GM19455 (cell line): ENCODE measurements around the gene TFF3.

Source experiments
- ATAC-seq: cut with Tn5 transposase; IDR thresholded peaks from one replicate; pipeline ENCODE4 v1.9.1; 2021; ENCODE audit not compliant: unreplicated experiment

TFF3 gene

DNA sequence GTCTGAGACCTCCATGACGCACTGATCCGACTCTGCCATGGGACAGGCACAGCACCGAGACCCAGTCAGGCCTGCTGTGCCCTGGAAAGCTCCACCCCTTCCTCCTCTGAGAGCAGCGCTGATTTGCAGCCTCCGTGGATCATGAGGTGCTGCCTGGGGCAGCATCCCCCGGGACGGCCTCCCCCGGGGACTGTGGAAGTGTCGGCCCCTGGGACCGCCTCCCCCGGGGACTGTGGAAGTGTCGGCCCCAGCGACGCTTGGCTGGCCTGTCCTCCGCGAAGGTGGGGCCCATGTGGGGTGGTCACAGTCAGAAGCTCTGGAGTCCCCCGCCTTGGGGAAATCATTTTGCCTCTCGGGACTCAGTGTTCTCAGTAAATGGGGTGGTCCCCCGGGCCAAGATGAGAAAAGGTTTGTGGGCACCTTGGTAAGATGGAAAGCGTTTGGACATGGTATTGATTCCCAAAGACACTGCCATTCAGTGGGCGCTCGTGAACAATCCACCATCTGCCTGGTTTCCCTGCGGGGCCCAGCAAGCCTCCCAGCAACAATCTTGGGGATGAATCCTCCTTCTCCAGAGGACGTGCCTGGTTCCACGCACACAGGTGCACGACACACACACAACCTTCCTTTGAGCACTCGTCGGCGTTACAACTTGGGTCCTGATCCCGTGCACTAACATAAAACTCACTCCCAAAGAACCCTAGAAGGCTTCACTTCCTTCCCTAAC lies 32.6 kb upstream of the TFF3 start:
- no peak for ATAC-seq

DNA sequence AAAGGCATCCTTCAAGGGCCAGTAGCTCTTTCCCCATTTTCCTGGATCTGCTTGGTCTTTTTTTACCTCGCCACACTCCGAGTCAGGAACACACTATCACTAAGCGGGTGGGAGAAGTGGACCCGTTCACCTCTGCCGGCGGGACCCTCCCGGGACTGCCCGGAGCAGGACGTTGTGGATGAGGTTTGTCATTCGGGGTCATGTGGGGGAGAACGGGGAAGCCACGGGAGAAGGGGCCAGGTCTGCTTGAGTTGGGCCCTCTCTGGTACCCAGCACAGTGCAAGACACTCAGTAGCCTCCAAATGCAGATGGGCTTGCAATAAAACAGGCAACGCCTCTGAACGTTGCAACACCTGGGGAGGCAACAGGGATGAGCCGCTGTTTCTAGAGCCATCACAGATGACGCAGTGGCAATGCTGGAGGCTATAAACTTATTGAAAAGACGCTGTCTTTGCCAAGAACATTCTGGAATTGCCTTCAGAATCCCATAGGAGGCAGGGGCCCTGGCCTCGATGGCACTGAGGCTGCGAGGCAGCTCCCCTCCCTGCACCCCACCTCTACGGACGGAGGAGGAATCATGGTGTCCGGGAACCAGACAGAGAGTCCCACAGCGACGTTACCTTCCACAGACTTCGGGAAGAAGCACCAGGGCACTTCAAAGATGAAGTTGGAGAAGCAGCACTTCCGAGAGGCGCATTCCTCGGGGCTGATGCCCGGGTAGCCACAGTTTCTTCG lies 31.8 kb upstream of the TFF3 start:
- ATAC-seq = no peak

DNA sequence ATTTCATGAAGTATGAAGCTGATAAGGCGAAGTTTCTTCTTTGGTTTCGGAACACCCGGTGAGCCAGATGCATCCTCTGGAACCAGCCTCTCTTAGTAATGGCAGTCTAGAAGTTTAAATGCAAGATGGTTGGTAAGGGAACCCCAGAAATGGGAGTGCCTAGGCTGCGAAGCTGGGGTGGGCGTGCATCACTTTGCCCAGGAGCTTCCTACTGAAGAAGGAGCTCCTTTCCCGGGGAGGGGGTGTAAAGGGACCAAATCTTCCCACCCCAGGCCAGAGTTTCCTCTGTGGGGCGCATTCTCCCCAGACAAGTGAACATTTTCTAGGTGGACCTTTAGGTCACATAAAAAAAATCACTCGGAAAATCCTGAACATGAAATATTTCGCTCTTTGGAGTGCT lies 31.2 kb upstream of the TFF3 start:
- ATAC-seq = no peak

DNA sequence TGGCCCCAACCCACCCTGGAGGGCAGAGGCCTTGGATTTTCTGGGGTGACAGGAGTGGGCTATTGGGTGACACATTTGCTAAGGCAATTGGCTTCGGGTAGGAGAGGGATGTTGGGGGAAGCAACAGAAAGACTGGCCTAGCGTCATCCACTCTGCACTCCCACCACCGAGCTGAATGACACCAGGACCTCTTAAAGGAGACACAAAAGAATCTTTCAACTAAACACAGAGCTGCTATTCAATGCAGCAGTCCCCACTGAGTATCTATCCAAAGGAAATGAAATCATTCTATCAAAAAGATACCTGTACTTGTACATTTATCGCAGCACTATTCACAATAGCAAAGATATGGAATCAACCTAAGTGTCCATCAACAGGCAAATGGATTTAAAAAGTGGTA lies 29.4 kb upstream of the TFF3 start:
- ATAC-seq = no peak

DNA sequence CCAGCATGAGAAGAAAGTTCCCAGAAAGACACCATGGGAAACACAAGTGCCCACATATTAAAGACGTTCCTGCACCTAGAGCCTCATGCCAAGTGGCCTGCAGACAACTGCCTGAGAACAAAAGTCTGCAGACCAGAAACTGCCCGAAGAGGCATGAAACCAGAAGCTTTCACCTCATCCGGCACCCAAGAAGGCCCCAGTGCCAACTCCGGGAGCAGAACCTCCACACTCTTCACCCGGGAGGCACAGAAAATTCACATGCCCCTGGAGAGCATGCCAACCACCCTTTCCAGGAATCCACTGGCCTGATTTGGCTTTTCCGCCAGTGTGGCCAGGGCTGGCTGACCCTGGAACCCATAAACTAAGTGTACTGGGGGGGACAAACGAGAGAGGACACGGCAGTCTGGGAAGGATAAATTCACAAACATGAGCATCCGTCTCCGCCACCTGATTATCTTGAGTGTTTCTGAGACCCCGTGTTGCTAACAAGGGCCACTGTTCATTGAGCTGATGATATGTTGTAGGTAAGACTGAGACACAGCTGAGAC lies 28.8 kb upstream of the TFF3 start:
- no peak for ATAC-seq

DNA sequence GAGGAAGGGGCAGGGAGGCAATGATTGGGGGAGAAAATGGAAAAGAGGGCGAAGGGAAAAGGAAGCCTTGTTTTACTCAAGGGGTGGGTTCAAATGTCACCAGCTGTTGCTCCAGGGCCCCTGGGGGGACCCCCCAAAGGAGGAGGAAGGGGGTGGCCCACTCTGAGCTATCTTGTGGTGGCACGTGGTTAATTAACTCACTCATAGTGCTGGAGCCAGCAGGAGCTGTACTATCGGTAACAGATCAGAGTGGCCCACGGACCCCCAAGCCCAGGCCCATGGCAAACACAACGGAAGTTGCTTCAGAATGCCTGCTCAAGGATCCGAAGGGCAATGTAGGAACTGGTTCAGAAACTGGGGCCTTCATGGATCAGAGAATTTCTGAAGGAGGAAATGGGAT lies 28.3 kb upstream of the TFF3 start:
- ATAC-seq = no peak

DNA sequence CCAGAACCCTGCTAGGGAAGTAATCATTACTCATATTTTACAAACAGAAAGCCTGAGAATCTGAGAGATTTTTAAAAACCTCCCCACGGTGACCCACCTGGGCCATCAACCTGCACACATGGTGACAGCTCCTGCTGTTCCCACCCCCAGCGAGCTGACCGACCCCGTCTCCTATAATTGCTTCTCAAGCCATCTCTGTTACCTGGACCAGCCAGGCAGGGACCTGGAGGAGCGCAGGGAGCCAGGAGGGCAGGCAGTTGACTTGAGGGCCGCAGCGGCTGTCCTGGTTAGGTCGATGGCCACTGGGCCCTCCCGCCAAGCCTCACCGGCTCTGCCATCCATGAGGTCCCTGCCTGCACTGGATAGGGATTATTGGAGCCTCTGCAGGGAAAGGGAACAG lies 27.9 kb upstream of the TFF3 start:
- no peak for ATAC-seq

DNA sequence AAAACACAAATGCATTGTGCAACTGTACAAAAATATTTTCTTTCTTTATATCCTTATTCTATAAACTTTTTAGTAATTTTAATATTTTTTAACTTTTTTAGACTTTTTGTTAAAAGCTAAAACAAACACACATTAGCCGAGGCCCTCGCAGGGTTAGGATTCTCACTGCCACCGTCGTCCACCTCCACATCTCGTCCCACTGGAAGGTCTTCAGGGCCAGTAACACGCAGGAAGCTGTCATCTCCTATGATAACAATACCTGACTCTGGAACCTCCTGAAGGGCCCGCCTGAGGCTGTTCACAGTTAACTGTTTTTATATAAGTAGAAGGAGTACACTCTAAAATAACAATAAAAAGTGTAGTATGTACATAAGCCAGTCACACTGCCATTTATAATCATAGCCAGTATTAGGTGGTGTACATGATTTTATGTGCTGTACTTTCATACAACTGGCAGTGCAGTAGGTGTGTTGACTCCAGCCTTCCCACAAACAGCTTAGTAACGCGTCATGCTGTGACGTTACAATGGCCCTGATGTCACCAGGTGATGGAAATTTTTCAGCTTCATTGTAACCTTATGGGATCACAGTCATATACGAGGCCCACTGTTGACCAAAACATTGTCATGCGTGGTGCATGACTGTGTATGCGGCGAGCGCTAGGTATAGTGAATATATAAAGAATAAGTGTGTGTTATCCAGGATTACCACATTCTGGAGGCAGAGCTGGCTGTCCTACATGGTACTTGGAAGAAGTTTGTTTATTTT lies 26.8 kb upstream of the TFF3 start:
- ATAC-seq = no peak

DNA sequence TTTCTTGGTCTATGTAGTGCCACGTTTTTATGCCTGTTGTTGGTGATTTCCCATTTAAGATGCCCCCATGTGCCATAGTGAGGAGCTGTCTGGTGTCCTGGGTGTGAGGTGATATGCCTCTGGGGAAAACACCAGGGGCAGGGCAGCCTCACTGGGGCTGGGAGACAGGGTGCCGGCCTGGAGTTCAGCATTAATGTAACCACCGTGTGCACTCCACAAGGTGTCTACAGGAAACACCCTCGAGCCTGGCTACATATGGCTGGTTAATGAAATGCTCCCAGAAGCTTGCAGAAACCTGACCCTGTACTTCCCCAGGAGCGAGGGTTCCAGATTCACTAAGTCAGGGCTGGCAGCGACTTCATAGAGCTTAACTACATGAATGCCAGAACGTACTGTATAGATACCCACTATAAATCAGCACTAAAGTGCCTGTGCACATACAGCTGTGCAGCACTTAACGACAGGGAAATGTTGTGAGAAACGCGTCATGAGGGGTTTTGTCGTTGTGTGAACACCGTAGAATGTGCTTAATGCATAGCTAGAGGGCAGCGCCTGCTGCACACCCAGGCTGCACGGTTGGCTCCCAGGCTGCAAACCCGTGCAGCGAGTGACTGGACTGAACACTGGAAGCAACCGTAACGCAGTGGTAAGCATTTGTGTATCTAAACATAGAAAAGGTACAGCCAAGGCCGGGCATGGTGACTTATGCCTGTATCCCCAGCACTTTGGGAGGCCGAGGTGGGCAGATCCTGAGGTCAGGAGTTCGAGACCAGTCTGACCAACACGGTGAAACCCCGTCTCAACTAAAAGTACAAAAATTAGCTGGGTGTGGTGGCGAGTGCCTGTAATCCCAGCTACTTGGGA lies 25.2 kb upstream of the TFF3 start:
- no peak for ATAC-seq

DNA sequence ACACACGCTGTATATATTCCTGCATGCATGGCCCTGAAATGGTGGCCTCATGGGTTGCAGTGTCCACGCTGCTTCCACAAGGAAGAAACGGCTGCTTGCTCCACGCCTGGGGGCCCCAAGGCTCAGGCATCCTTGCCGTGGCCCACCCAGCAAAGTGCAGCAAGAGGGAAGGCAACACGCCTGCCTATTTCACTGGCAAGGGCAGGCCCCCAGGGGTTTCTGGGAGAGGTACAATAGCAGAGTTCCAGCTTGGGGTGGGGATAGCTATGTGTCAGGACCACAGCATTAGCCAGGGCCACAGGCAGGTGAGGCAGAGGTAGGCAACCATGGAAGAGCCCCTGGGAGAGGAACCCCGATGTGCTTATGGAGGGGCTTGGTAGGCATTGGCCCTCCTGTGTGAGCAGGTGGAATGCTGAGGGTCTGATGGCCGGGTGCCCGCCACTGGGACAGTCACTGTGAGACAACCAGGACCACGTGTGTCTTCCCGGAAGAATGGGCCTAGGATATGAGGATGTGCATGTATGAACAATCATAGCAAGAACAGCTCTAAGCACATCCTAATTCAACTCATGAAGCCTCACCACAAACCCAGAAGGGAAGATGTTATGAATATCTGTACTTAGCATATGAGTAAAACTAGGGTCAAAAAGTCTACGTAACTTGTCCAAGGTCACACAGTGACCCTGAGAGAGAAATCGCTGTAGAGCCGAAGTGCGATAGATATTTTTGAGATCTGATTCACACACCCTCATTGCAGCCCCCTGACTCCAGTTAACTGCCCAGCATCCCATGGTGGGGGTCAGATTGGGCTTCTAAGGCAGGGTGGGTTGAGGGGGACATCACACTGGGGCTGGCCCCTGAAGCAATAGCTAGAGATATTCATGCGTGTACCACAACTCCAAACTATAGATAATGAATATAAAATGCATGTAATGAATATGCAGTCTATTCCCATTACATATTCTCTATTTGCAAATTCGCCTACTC lies 23.8 kb upstream of the TFF3 start:
- ATAC-seq = no peak

DNA sequence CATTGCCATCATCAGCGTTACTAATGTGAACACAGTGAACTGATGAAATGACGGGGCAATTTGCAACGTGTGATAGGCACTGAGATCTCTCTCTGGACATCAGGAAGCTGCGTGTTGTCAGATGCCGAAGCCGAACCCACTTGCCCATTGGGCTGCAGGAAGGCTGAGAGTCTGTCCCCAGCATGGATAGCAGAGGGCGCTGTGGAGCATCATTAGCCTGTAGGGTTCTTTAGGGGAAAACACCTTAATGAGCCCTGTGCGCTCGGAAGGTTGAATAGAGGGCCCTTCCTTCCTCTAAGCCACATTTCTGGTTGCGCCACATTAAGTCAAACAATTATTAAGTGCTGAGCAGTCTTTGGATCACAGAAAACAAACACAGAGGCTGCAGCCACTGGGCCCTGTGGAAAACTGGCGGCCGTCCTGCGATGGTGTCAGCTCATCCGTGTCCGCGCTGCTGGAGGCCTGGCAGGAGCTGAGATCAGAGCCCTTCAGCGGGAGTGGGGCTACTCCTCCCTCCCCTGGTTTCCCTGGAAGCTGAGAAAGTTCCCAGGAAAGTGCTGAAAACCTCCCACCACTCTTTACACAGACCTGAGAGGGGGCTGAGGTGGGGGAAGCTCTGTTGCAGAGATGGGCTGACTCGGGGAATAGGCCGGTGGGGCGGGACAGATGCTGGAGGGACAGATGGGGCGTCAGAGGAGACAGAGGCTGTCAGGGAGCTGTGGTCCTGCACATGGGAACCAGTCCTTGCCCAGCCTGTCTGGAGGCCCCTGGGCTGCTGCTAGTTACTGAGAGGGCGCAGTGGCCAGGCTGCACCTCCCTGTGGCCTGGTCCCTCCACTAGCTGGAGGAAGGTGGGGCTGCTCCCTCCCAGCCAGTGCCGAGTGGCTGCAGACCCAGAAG lies 22.9 kb upstream of the TFF3 start:
- no peak for ATAC-seq

DNA sequence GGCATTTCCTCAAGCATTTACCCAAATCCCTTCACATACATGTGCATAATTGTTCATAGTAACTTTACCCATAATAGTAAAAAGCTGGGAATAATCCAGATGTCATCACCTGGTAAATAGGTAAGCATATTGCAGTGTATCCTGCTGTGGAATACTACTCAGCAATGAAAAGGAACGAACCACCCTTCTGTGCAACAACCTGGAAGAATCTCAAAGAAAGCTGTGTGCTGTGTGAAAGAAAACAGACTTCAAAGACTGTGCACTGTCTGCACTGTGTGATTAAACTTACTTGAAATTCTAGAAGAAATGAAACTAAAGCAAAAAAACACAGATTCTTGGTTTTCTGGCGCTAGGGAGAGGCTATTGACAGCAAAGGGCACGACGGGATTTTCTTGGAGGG lies 22.1 kb upstream of the TFF3 start:
- no peak for ATAC-seq

DNA sequence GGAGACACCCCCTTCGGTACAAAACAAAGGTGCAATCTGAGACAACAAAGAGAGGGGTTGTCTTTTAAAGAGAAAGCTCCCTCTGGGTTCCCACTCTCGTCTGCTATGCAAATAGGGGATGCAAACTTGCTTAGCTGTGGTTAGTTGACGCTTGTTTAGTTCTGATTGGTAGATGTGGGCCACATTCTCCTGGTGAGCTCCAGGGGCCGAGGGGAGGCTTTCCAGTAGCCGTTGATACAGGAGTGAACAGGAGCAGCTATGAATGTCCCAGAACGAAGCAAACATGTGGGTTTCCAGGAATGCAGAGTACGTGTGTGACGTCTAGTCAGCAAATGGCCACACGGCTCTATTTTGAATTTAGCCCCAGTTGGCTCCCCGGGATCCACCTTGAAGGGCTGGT lies 20.8 kb upstream of the TFF3 start:
- no peak for ATAC-seq

DNA sequence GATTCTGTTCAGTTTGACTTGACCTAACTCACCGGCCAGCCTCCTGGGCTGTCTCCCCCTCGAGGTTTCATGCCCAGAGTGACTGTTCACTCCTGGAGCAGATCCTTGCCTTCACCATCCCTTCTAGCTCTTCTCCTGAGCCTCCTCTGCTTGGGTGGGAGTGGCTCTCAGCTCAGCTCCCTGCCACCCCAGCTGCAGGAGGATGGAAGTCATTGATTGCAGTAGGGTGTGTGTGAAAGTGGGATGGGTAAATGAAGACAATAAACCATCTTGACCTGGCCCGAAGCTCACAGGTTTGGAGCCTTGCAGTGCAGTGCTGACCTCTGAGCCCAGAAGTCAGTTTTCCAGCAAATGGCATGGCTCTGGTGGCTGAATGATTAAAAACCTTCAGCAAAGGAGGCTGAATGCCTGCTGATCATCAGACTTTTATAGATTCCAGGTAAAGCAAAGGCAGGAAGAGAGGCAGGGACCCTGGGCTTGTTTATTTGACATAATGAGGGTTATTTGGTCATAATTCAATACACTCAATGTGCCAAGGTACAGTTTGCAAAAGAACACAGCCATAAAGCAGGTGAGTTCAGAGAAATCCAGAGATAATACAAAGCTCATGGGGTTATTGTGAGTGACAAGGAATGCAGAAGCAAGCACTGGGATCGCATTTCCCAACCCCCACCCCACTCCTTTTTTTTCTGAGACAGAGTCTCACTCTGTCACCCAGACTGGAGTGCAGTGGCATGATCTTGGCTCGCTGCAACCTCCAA lies 17.5 kb upstream of the TFF3 start:
- ATAC-seq = no peak

DNA sequence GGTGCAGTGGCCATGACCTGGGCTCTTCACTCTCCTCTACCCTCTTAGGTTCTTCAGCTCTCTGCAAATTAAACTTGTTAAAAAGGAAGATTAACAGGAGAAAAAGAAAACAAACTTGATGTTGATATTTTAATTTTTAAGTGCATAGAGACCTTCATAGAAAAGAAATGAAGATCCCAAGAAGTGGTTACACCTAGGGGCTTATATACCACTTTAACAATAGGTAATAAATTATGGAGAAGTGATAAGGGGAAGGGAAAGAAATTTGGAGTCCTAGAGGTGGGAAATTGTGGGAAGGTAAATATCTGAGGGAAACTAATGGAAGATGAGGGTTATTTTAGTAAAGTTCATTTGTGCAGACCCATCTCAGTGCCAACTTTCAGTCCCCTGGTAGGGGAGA lies 16.5 kb upstream of the TFF3 start:
- no peak for ATAC-seq

DNA sequence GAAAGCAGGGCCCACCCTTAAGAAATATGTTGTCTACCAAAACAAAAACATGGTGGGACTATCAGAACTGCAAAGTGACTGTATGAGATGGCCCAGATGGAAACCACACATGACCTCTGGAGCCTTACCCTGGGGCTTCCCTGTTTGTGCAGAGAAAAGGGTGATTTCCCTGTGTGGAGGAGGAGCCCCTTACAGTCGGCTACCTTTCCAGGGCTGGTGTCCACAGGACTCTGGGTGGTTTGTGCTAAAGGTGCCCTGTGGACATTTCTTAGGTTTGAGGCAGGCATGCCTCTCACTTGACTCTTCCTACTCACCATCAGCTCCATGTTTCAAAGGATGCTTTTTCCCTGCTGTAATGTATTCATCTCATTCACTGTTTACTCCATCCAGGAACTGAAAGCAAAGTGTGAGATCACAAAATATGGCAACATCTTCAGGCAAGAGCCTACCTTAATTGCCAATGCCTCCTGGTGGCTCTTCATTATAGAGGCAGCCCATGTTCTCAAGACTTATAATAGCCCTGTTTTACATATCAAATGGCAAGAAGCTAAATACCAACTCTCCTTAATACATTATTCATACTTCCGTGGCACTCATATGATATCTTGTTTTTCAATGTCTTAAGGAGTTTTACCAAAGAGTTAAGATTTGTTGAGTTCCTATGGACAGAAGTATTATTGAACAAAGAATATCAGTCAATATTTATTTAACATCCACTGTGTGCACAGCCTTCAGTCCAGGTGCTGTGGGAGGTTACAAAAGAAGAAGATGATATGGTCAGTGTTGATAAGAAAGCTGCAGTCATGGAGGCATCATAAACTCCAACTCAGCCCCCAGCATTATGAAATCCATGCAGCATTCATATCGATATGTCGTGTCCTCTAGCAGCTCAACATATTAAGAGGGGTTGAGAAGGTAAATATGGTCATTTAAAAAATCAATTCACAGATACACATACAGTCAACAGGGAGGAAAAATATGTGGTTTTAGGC lies 15.5 kb upstream of the TFF3 start:
- ATAC-seq = no peak

DNA sequence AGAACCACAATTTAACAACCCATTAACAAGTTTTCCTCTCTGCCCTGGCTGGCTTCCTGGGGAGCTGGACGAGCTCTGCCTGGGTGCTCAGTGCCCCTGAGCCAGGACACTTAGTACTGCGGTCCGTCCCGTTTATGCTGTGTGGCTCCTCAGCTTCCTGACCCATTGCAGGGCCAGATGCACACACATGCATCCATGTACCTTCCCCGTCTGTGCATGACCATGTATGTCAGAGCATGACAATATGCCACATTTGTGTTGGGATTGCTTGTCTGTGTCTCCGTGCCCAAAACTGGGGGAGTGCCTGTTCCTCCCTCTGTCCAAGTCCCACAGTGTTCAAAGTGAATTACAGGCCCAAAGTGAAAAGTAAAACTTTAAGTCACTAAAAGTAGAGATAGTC lies 9.7 kb upstream of the TFF3 start:
- no peak for ATAC-seq
